Measurements from ENCODE around the gene TUBB4B.

TUBB4B gene

DNA sequence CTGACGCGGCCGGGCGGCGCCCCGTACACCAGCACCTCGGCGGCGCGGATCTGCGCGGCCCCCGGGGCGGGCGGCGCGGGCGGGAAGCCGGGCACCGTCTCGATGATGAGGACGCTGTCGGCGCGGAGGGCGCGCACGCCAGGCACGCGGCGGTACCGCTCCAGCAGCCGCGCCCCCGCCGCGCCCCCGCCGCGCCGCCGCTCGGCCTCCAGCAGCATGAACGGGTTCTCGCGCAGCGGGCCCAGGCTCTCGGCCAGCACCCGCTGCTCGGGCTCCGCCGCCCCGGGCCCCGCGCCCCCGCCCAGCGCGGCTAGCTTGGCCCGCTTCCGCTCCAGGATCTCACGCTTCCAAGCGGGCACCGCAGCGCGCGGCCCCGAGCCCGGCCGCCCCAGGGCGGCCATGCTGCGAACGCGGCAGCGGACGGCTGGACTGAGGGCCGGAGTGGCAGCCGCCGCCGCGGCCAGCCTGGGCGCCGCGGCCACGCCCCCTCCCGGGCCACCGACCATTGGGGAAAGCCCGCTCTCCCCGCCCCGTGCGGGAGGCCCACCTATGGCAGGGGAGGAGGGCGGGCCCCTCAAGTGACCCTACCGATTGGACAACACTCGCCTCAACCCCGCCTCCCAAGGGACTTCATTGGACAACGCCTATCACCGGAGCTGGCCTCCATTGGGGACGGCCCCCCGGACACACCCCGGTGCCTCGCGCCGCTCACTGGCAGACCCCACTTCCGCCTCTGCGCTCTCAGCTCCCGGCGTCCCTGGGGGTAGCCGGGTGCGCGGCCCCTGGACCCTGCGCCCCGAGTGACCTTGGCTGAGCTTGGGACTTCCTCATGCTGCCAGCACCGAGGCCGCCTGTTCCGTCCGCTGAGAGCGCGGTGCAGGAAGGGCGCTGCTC lies 40.5 kb upstream of the TUBB4B start, which contains the start of gene TPRN:
TPRN (minus strand) TSS at position 431 of the 894 bp plus-strand sequence; CDS start at position 401, 30 bp downstream.
- H3K4me3 ChIP-seq (ENCODE audit: low read depth, low read length) = peak within 1 kb of the TSS; percentile 62
- TF ChIP-seq, protein P1, sequence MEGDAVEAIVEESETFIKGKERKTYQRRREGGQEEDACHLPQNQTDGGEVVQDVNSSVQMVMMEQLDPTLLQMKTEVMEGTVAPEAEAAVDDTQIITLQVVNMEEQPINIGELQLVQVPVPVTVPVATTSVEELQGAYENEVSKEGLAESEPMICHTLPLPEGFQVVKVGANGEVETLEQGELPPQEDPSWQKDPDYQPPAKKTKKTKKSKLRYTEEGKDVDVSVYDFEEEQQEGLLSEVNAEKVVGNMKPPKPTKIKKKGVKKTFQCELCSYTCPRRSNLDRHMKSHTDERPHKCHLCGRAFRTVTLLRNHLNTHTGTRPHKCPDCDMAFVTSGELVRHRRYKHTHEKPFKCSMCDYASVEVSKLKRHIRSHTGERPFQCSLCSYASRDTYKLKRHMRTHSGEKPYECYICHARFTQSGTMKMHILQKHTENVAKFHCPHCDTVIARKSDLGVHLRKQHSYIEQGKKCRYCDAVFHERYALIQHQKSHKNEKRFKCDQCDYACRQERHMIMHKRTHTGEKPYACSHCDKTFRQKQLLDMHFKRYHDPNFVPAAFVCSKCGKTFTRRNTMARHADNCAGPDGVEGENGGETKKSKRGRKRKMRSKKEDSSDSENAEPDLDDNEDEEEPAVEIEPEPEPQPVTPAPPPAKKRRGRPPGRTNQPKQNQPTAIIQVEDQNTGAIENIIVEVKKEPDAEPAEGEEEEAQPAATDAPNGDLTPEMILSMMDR (IDR thresholded peaks at IDR 0.05; ENCODE audit: low read depth, low read length, missing control alignments) = no peak
- peak; percentile 97 for DNase-seq (ENCODE audit: low read depth)
- in situ Hi-C loops (cut with HindIII; ENCODE audit: low sequenced_read_pairs) = no loop called here

DNA sequence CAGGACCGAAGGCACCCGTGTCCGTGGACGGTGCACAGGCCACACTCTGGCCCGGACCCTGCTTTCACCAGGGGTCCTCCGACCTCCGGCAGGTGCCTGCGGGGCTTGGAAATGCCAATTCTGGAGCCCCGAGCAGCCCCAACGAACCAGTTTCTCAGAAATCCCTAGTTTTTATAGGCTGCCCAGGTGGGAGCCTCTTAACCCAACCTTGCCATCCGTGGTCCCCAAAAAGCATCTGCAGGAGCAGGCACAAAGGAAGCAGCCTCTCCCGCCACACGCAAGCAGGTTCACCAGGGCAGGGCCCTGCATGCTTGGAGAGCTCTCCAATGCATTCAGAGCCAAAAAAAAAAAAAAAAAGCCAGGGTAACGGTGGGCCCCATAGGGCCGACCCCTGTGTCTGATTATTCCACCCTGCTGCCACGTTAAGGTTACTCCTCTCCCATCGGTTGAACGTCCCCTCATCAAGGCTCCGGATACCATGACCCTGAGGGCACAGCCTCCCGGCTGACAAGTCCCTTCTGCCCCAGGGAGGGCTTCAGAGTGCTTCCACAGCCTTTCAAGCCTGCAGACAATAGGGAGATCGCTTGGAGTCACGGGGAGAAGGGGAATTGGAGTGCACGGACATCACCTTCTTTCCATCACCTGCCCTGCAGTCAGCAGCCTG lies 39.8 kb upstream of the TUBB4B start:
- TF ChIP-seq, protein P1 (IDR thresholded peaks at IDR 0.05; ENCODE audit: low read depth, low read length, missing control alignments) = no peak
- H3K4me3 ChIP-seq (ENCODE audit: low read depth, low read length) = peak overlapping the region; percentile 62
- in situ Hi-C loops (cut with HindIII; ENCODE audit: low sequenced_read_pairs) = no loop called here
- no peak for DNase-seq (ENCODE audit: low read depth)

DNA sequence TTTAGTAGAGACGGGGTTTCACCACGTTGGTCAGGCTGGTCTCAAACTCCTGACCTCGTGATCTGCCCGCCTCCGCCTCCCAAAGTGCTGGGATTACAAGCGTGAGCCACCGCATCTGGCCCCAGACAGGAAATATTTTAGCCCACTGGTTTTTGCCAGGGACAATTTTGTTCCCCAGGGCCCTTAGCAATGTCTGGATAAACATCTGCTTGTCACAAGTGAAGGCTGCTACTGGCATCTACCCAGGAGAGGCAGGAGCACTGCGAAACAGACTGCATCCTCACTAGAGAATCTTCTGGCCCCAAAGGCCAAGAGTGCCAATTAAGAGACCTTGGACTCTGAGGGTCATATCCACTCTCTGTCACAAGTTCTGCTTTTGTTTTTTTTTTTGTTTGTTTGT lies 38.1 kb upstream of the TUBB4B start:
- in situ Hi-C loops (cut with HindIII; ENCODE audit: low sequenced_read_pairs) = no loop called here
- H3K4me3 ChIP-seq (ENCODE audit: low read depth, low read length) = no peak overlapping the region
- TF ChIP-seq, protein P1 (IDR thresholded peaks at IDR 0.05; ENCODE audit: low read depth, low read length, missing control alignments) = no peak
- DNase-seq (ENCODE audit: low read depth) = no peak

DNA sequence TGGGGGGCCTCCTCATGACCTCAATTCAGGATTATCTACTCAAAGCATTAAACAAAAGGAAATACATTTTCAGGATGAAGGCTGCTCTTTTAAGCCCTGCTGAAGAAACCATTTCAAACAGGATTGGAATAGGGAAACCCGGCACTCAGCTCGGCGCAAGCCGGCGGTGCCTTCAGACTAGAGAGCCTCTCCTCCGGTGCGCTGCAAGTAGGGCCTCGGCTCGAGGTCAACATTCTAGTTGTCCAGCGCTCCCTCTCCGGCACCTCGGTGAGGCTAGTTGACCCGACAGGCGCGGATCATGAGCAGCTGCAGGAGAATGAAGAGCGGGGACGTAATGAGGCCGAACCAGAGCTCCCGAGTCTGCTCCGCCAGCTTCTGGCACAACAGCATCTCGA lies 36.4 kb upstream of the TUBB4B start:
- H3K4me3 ChIP-seq (ENCODE audit: low read depth, low read length) = peak overlapping the region; percentile 91
- no peak for DNase-seq (ENCODE audit: low read depth)
- TF ChIP-seq, protein P1 (IDR thresholded peaks at IDR 0.05; ENCODE audit: low read depth, low read length, missing control alignments) = no peak
- in situ Hi-C loops (cut with HindIII; ENCODE audit: low sequenced_read_pairs) = no loop called here

DNA sequence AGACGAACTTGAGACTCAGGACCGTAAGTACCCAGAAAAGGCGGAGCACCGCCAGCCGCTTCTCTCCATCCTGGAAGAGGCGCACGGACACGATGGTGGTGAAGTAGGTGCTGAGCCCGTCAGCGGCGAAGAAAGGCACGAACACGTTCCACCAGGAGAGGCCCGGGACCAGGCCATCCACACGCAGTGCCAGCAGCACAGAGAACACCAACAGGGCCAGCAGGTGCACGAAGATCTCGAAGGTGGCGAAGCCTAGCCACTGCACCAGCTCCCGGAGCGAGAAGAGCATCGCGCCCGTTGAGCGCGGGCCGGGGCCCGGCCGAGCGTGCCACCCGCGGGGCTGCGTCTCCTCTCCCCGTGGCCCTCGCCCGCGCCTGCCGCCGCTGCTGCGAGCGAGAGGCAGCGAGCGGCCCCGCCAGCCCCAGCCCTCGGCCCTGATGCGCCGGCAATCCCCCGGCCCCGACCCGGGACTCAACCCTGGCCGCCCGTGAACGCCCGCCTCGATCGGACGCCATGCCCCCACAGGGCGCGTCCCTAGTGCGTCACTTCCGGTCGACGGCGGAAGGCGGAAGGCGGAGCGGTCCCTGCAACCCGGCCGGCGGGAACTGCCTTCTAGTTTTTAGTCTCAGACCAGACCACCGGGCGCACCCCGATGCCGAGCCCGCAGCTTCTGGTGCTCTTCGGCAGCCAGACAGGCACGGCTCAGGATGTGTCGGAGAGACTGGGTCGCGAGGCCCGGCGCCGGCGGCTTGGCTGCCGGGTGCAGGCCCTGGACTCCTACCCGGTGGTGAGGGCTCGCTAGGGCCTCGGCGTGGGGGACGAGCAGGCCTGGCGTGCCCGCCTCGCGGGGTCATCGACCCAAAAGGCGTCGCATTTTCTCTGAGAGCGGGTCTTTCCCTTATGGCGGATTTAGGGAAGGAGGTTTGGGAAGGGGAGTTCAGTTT lies 35.7 kb upstream of the TUBB4B start, which contains the start of the genes NDOR1 and TMEM203:
NDOR1 (plus strand) TSS at position 575 of the 944 bp plus-strand sequence; CDS start at position 653, 78 bp downstream.
TMEM203 (minus strand) TSS at position 523 of the 944 bp plus-strand sequence; CDS start at position 289, 234 bp downstream.
- in situ Hi-C loops (cut with HindIII; ENCODE audit: low sequenced_read_pairs) = no loop called here
- H3K4me3 ChIP-seq (ENCODE audit: low read depth, low read length) = peak within 1 kb of the TSS; percentile 91
- DNase-seq (ENCODE audit: low read depth) = peak; percentile 51
- TF ChIP-seq, protein P1 (IDR thresholded peaks at IDR 0.05; ENCODE audit: low read depth, low read length, missing control alignments) = no peak

Measured in astrocyte of the cerebellum (primary cell).